Body of pancreas (tissue), 4 donors: ENCODE results near the gene MEG3. TPM values are rescaled to one million over a fixed set of nuclear protein-coding genes. Genes with fewer than 3 reads are reported as not detected.

Experiments
- ATAC-seq: fragments of 150-250 bp; one replicate; pipeline ENCODE4 v1.9.1; 2016
- DNase-seq, 4 donors: peaks; one replicate each; pipeline ENCODE4 v3.0.0-alpha.2; 2019
- H3K27ac ChIP-seq, 4 donors: fragments of 200-600 bp; sonication (generic); 1 replicate in 3 of 4; 2 replicates in 1 of 4; pipeline versions ENCODE4 v1.5.1 to v1.6.1; 2016 to 2019; ENCODE audit warnings: mild to moderate bottlenecking in 1 of 4, mixed read lengths in 1 of 4, moderate library complexity in 1 of 4
- H3K27me3 ChIP-seq, 2 donors: fragments of 200-600 bp; sonication (generic); one replicate each; pipeline ENCODE4 v1.6.0; 2016; ENCODE audit warnings: mild to moderate bottlenecking in 1 of 2
- H3K36me3 ChIP-seq, 2 donors: fragments of 200-600 bp; sonication (generic); replicated peaks in 1 of 2; 2 replicates each; pipeline ENCODE4 v1.5.1; 2016; ENCODE audit warnings: low read depth in 2 of 2; ENCODE audit not compliant: insufficient read depth in 1 of 2
- H3K4me1 ChIP-seq: fragments of 200-600 bp; sonication (generic); one replicate; pipeline ENCODE4 v1.6.0; 2016
- H3K4me3 ChIP-seq, 2 donors: fragments of 200-600 bp; sonication (generic); 1 replicate in 1 of 2; 2 replicates in 1 of 2; pipeline ENCODE4 v1.5.1; 2016 to 2019
- H3K9me3 ChIP-seq, 3 donors: fragments of 200-600 bp; sonication (generic); 1 replicate in 2 of 3; 2 replicates in 1 of 3; pipeline ENCODE4 v1.5.1; 2016
- POLR2A ChIP-seq, 3 donors: fragments of 450-650 bp; IDR thresholded peaks; one replicate each; pipeline ENCODE4 v1.6.1; 2016; ENCODE audit warnings: antibody characterized with exemption in 3 of 3, mild to moderate bottlenecking in 2 of 3
- WGBS, 2 donors: methylation state at CpG; one replicate each; pipeline ENCODE4 v1.1.5; 2017; 5-methylcytosine and 5-hydroxymethylcytosine counted together
- intact Hi-C: fragments of 100-400 bp; cut with DNase I; formaldehyde crosslinking; loops from one replicate; pipeline ENCODE4 v1.15.1; 2023
- total RNA-seq, 2 donors: library from RNA; depleted of rRNA; stranded (reverse); fragments of >200 nt; gene quantifications; one replicate each; pipeline ENCODE4 v1.1.0, GENCODE V29; 2016
- TF ChIP-seq, protein P1 (sequence below), 7 experiments: fragments of 450-650 bp in 4 of 7; fragments of 200-600 bp in 3 of 7; sonication (generic) in 3 of 7; IDR thresholded peaks; one replicate each; pipeline ENCODE4 v1.5.1; 2016 to 2019; ENCODE audit warnings: antibody characterized with exemption in 7 of 7

The MEG3 gene
- total RNA-seq, 2 donors from 2014 or later: 150 to 537 TPM

DNA sequence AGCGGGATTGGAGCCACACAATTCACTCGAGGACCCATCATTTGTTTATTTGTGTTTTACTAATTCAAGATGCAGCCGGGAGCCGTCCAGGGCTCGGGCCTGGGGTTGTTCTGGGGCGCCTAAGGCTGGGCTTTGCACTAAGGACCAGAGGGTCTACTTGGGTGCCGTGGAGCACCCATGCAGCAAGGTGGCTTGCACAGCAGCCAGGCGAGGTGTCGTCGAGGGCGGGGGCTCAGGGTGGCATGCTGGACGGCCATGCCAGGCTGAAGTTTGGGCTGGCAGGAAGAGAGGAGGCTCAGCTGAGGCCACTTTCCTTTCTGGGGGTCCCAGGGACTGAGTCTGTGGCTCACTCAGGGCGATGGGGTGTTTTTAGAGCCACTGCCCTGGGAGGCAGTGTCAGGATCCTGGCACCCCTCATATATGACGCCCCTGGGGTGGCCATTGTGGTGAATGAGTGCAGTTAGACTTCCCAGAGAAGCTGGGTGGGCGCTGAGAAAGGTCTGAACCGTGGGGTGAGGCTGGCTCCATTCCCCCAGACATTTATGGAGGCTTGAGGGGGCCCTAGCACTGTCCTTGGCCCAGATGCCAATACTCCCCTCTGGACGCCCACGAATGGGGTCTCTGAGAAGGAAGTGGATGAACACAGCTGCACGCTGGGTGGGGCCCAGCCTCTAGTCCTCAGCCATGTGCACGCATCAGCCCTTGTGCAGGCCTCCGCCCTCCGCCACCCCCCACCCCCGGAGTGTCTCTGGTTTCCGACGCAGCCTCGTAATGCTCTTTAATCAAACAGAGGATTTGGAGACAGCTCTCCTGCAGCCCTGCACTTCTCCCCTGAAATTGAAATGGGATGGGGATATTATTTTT lies 11.3 kb downstream of the MEG3 start:
- DNase-seq (no peak), ATAC-seq (no peak)
- Histone ChIP-seq H3K4me1 (no peaks in the 10 kb centered on the region), H3K9me3 (no peaks in the 10 kb centered on the region), H3K36me3 (no peaks in the 10 kb centered on the region), H3K27me3 (no peaks in the 10 kb centered on the region), H3K27ac (no peak overlapping the region), H3K4me3 (no peak overlapping the region)
- intact Hi-C loops: no loop called here
- 73 to 82% methylated on average over 24 to 26 of the region's 26 CpGs for WGBS, 2 donors
- TF ChIP-seq, protein P1, sequence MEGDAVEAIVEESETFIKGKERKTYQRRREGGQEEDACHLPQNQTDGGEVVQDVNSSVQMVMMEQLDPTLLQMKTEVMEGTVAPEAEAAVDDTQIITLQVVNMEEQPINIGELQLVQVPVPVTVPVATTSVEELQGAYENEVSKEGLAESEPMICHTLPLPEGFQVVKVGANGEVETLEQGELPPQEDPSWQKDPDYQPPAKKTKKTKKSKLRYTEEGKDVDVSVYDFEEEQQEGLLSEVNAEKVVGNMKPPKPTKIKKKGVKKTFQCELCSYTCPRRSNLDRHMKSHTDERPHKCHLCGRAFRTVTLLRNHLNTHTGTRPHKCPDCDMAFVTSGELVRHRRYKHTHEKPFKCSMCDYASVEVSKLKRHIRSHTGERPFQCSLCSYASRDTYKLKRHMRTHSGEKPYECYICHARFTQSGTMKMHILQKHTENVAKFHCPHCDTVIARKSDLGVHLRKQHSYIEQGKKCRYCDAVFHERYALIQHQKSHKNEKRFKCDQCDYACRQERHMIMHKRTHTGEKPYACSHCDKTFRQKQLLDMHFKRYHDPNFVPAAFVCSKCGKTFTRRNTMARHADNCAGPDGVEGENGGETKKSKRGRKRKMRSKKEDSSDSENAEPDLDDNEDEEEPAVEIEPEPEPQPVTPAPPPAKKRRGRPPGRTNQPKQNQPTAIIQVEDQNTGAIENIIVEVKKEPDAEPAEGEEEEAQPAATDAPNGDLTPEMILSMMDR (IDR thresholded peaks at IDR 0.05): no peak
- TF ChIP-seq POLR2A (IDR thresholded peaks at IDR 0.05): no peak

DNA sequence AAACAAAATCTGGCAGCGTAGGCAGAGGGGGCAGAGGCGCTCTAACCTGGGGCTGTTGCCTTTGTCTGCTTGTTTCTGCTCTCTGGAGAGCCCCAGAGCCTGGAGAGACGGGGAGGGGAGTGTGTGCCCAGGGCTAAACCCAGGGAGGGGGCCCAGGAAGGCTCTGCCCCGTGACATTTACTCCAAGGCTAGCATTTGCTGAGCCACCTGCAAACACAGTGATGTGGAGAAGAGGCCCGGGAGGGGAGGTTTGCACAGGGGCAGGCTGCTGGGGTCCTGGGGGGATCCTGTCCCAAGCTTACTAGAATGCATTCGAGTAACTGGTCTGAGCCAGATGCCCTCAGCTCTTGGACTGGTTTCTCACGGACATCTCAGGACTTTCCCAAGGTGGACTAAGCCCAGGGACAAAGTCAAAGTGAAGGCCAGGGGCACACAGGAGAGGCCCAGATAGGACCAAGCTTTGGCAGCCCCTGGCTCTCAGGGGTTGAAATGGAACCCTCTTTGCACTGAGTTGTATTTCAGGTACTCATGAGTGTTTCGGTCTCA lies 12.0 kb downstream of the MEG3 start:
- no peak for ATAC-seq
- Histone ChIP-seq H3K27ac (no peak overlapping the region), H3K4me3 (no peak overlapping the region), H3K36me3 (no peaks in the 10 kb centered on the region), H3K4me1 (no peaks in the 10 kb centered on the region), H3K27me3 (no peaks in the 10 kb centered on the region), H3K9me3 (no peaks in the 10 kb centered on the region)
- WGBS, 2 donors: 74 to 81% methylated on average over 6 to 8 of the region's 8 CpGs
- intact Hi-C loops: no loop called here
- no peak for DNase-seq
- TF ChIP-seq POLR2A (IDR thresholded peaks at IDR 0.05): no peak
- TF ChIP-seq, protein P1 (IDR thresholded peaks at IDR 0.05): no peak

DNA sequence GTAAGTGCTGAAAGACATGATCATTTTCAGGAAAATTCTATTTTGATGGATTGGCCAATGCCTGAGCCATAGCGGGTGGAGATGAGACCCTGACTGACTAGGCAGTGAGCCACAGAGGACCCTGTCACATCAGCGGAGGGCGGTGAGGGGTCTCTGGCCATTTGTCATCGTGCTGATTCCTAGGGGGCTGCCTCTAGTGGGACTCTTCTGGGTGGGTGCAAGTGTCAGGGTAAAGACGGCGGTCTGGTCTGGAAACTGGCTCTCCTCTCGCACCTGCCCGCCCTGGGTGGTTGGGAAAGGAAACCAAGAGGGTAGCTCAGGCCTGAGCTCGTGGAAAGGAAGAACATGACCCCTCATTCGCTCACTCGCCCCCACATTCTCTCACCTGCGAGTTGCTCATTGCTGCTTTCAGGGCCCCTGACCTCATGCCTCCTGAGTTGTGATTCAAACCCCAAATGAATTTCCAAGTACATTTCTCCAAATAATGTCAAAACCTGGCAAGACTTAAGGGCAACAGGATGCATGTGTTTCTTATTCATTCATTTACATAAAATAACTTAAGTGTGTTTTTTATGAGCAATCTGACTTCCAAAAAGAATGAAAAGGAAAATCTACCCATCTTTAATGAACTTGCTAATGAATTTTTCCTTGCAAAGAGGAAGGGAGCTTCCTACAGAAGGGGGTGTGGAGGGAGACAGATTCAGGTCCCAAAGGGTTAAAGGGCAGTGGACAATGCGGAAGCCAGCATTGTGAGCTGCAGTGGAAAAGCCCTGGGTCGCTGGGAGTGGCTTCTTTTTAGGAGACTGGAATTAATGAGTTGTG lies 12.8 kb downstream of the MEG3 start:
- DNase-seq: no peak
- no peak for TF ChIP-seq POLR2A (IDR thresholded peaks at IDR 0.05)
- TF ChIP-seq, protein P1 (IDR thresholded peaks at IDR 0.05): no peak
- no peaks in the 10 kb centered on the region for H3K4me1 ChIP-seq
- no peaks in the 10 kb centered on the region for H3K9me3 ChIP-seq
- no peak overlapping the region for H3K27ac ChIP-seq
- ATAC-seq: no peak
- H3K27me3 ChIP-seq: no peaks in the 10 kb centered on the region
- H3K4me3 ChIP-seq: no peak overlapping the region
- 80 to 87% methylated on average over 13 to 14 of the region's 14 CpGs for WGBS, 2 donors
- intact Hi-C loops: no loop called here
- H3K36me3 ChIP-seq: no peaks in the 10 kb centered on the region

DNA sequence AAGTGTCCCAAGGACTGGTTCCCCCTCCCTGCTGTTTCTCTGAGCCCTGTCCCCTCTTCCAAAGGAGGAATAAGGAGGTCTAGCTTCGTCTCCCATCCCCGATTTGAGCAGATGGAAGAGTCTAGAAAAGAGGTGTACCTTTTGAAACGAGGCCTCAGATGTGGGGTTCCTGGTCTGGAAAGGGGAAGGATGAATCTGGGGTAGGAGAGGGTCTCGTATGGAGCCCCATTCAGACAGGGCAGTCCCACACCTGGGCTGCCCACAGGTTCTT lies 13.3 kb downstream of the MEG3 start:
- TF ChIP-seq POLR2A (IDR thresholded peaks at IDR 0.05): no peak
- TF ChIP-seq, protein P1 (IDR thresholded peaks at IDR 0.05): no peak
- ATAC-seq: no peak
- Histone ChIP-seq H3K36me3 (no peaks in the 10 kb centered on the region), H3K27ac (no peak overlapping the region), H3K27me3 (no peaks in the 10 kb centered on the region), H3K4me1 (no peaks in the 10 kb centered on the region), H3K4me3 (no peak overlapping the region), H3K9me3 (no peaks in the 10 kb centered on the region)
- intact Hi-C loops: no loop called here
- 46 to 58% methylated on average over 4 of the region's 4 CpGs for WGBS, 2 donors
- DNase-seq: no peak
